ENCODE measurements around the gene DIS3L2.
"Not testable (repeated sequence)": the region's sequence is repeated elsewhere in the genome, so short reads cannot be mapped to it uniquely, and the experiment has no call there.

The DIS3L2 gene

GRCh38 chr2:232335859-232336215 lies 374.3 kb downstream of the DIS3L2 start:
- no peaks in the 10 kb centered on the region for H3K27me3 Mint-ChIP-seq
- H3K36me3 Mint-ChIP-seq (ENCODE audit: low read depth) = no peaks in the 10 kb centered on the region
- no peak overlapping the region for H3K4me3 Mint-ChIP-seq
- H3K9me3 Mint-ChIP-seq = no peaks in the 10 kb centered on the region
- H3K27ac Mint-ChIP-seq = no peak overlapping the region
- H3K4me1 Mint-ChIP-seq (ENCODE audit: low read depth) = no peaks in the 10 kb centered on the region

- Mint-ChIP-seq H3K4me3 (no peak overlapping the region), H3K27me3 (no peaks in the 10 kb centered on the region), H3K9me3 (no peaks in the 10 kb centered on the region), H3K27ac (no peak overlapping the region), H3K36me3 (ENCODE audit: low read depth) (no peaks in the 10 kb centered on the region), H3K4me1 (ENCODE audit: low read depth) (no peaks in the 10 kb centered on the region)
Observed at GRCh38 chr2:232336241-232336736, 374.8 kb downstream of the DIS3L2 start.

GRCh38 chr2:232336981-232337720 lies 375.6 kb downstream of the DIS3L2 start:
- Mint-ChIP-seq H3K4me1 (ENCODE audit: low read depth) (no peaks in the 10 kb centered on the region), H3K27me3 (no peaks in the 10 kb centered on the region), H3K27ac (no peak overlapping the region), H3K36me3 (ENCODE audit: low read depth) (no peaks in the 10 kb centered on the region), H3K4me3 (no peak overlapping the region), H3K9me3 (no peaks in the 10 kb centered on the region)

GRCh38 chr2:232338094-232338758 lies 376.7 kb downstream of the DIS3L2 start:
- H3K27me3 Mint-ChIP-seq; H3K9me3 Mint-ChIP-seq; H3K36me3 Mint-ChIP-seq (ENCODE audit: low read depth); H3K4me1 Mint-ChIP-seq (ENCODE audit: low read depth); H3K27ac Mint-ChIP-seq; H3K4me3 Mint-ChIP-seq: not testable (repeated sequence)

GRCh38 chr2:232338759-232339106 lies 377.2 kb downstream of the DIS3L2 start:
- Mint-ChIP-seq H3K27me3 (no peaks in the 10 kb centered on the region), H3K4me3 (no peak overlapping the region), H3K36me3 (ENCODE audit: low read depth) (no peaks in the 10 kb centered on the region), H3K4me1 (ENCODE audit: low read depth) (no peaks in the 10 kb centered on the region), H3K27ac (no peak overlapping the region), H3K9me3 (no peaks in the 10 kb centered on the region)

- Mint-ChIP-seq H3K4me1 (ENCODE audit: low read depth) (no peaks in the 10 kb centered on the region), H3K36me3 (ENCODE audit: low read depth) (no peaks in the 10 kb centered on the region), H3K27ac (no peak overlapping the region), H3K9me3 (no peaks in the 10 kb centered on the region), H3K4me3 (no peak overlapping the region), H3K27me3 (no peaks in the 10 kb centered on the region)
Observed at GRCh38 chr2:232339121-232340081, 377.9 kb downstream of the DIS3L2 start.

- no peak overlapping the region for H3K27ac Mint-ChIP-seq
- H3K9me3 Mint-ChIP-seq = no peaks in the 10 kb centered on the region
Observed at GRCh38 chr2:232340171-232340935, 378.8 kb downstream of the DIS3L2 start.

GRCh38 chr2:232341061-232341738 lies 379.7 kb downstream of the DIS3L2 start:
- Mint-ChIP-seq H3K9me3 (no peaks in the 10 kb centered on the region), H3K4me1 (ENCODE audit: low read depth) (no peaks in the 10 kb centered on the region), H3K27me3 (no peaks in the 10 kb centered on the region), H3K36me3 (ENCODE audit: low read depth) (no peaks in the 10 kb centered on the region), H3K4me3 (no peak overlapping the region), H3K27ac (no peak overlapping the region)

More at GRCh38 chr2:232340171-232340935, 378.8 kb downstream of the DIS3L2 start:
- no peaks in the 10 kb centered on the region for H3K36me3 Mint-ChIP-seq (ENCODE audit: low read depth)
- H3K4me3 Mint-ChIP-seq = no peak overlapping the region
- H3K4me1 Mint-ChIP-seq (ENCODE audit: low read depth) = no peaks in the 10 kb centered on the region
- H3K27me3 Mint-ChIP-seq = no peaks in the 10 kb centered on the region

- Mint-ChIP-seq H3K4me1 (ENCODE audit: low read depth) (no peaks in the 10 kb centered on the region), H3K9me3 (no peaks in the 10 kb centered on the region), H3K27me3 (no peaks in the 10 kb centered on the region), H3K4me3 (no peak overlapping the region), H3K36me3 (ENCODE audit: low read depth) (no peaks in the 10 kb centered on the region), H3K27ac (no peak overlapping the region)
Observed at GRCh38 chr2:232341739-232342126, 380.2 kb downstream of the DIS3L2 start.

GRCh38 chr2:232342635-232343565 lies 381.4 kb downstream of the DIS3L2 start:
- Mint-ChIP-seq H3K36me3 (ENCODE audit: low read depth) (no peaks in the 10 kb centered on the region), H3K9me3 (no peaks in the 10 kb centered on the region), H3K4me1 (ENCODE audit: low read depth) (no peaks in the 10 kb centered on the region), H3K27me3 (no peaks in the 10 kb centered on the region), H3K4me3 (no peak overlapping the region), H3K27ac (no peak overlapping the region)

- Mint-ChIP-seq H3K4me3 (no peak overlapping the region), H3K9me3 (no peaks in the 10 kb centered on the region), H3K4me1 (ENCODE audit: low read depth) (no peaks in the 10 kb centered on the region), H3K27me3 (no peaks in the 10 kb centered on the region), H3K27ac (no peak overlapping the region), H3K36me3 (ENCODE audit: low read depth) (no peaks in the 10 kb centered on the region)
Observed at GRCh38 chr2:232343821-232344220, 382.3 kb downstream of the DIS3L2 start.

GRCh38 chr2:232345251-232345650 lies 383.7 kb downstream of the DIS3L2 start:
- Mint-ChIP-seq H3K27ac (no peak overlapping the region), H3K36me3 (ENCODE audit: low read depth) (no peaks in the 10 kb centered on the region), H3K27me3 (no peaks in the 10 kb centered on the region), H3K4me3 (no peak overlapping the region), H3K4me1 (ENCODE audit: low read depth) (no peaks in the 10 kb centered on the region), H3K9me3 (no peaks in the 10 kb centered on the region)

GRCh38 chr2:232347369-232347768 lies 385.9 kb downstream of the DIS3L2 start:
- no peaks in the 10 kb centered on the region for H3K9me3 Mint-ChIP-seq
- H3K4me3 Mint-ChIP-seq = no peak overlapping the region
- no peaks in the 10 kb centered on the region for H3K36me3 Mint-ChIP-seq (ENCODE audit: low read depth)
- H3K27ac Mint-ChIP-seq = no peak overlapping the region
- no peaks in the 10 kb centered on the region for H3K4me1 Mint-ChIP-seq (ENCODE audit: low read depth)
- H3K27me3 Mint-ChIP-seq = peaks cover 4% of the 10 kb centered on the region
